Mesothelial cell of epicardium (in vitro differentiated cells): Measurements from ENCODE around the gene APLP1. TPM values are rescaled to one million over a fixed set of nuclear protein-coding genes. Genes with fewer than 3 reads are reported as not detected.

Source experiments
- DNase-seq, 2 experiments: peaks; one replicate each; pipeline ENCODE4 v3.0.0; 2021; ENCODE audit warnings: low spot score in 2 of 2; ENCODE audit not compliant: unreplicated experiment in 2 of 2
- H3K27ac Mint-ChIP-seq: 2 replicates; pipeline ENCODE4 v1.8.0; 2021; ENCODE audit warnings: mixed read lengths
- H3K27me3 Mint-ChIP-seq: 2 replicates; pipeline ENCODE4 v1.8.0; 2021; ENCODE audit warnings: low read depth, mixed read lengths
- H3K36me3 Mint-ChIP-seq: 2 replicates; pipeline ENCODE4 v1.8.0; 2021; ENCODE audit warnings: mixed read lengths
- H3K4me1 Mint-ChIP-seq: 2 replicates; pipeline ENCODE4 v1.8.0; 2021; ENCODE audit warnings: mixed read lengths
- H3K4me3 Mint-ChIP-seq: 2 replicates; pipeline ENCODE4 v1.8.0; 2021; ENCODE audit warnings: mild to moderate bottlenecking, moderate library complexity, mixed read lengths
- H3K9me3 Mint-ChIP-seq: 2 replicates; pipeline ENCODE4 v1.8.0; 2021; ENCODE audit warnings: mixed read lengths
- CTCF ChIP-seq: fragments of 200-600 bp; sonication (generic); IDR thresholded peaks from one replicate; pipeline ENCODE4 v1.5.0; 2021; ENCODE audit warnings: antibody characterized with exemption; ENCODE audit not compliant: unreplicated experiment
- total RNA-seq: library from RNA; stranded (reverse); gene quantifications from 3 replicates; pipeline ENCODE4 v1.2.1, GENCODE V29; 2021

The APLP1 gene
- total RNA-seq = 137 to 151 TPM (median 146 TPM) in 3 replicates

DNA sequence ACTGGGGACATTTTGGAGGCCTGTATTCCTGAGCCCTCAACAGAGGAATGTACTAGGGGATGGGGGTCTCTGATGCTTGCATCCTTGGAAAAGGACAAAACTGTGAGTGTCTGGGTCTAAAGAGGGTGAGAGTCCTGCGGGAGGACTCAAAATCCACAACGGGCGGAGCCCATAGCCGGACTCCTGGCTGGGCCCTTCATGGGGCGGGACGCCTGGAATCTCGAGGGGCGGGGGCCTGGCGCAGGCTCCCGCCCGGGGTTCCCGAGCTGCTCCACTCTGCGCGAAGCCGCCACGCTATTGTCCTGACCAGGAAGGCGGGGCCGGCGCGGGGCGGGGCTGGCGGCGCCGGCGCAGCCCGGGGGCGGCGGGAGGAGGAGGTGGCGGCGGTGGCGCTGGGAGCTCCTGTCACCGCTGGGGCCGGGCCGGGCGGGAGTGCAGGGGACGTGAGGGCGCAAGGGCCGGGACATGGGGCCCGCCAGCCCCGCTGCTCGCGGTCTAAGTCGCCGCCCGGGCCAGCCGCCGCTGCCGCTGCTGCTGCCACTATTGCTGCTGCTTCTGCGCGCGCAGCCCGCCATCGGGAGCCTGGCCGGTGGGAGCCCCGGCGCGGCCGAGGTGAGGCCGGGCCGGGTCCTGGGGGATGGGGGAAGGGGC lies at the start of gene APLP1:
Gene APLP1 (plus strand): TSS at position 403 of the 651 bp plus-strand sequence. CDS start 63 bp downstream, at position 466.
- H3K9me3 Mint-ChIP-seq = no peaks in the 10 kb centered on the region
- peak within 1 kb of the TSS; percentile 78 for H3K4me3 Mint-ChIP-seq
- H3K27me3 Mint-ChIP-seq = peaks cover 64% of the 10 kb centered on the region
- TF ChIP-seq CTCF = no peak
- H3K4me1 Mint-ChIP-seq = peaks cover 16% of the 10 kb centered on the region
- peak; percentile 62 to 74 for DNase-seq
- H3K27ac Mint-ChIP-seq = peak within 1 kb of the TSS; percentile 77
- no peaks in the 10 kb centered on the region for H3K36me3 Mint-ChIP-seq

GRCh38 chr19:35822579-35822978 lies 45.8 kb upstream of the APLP1 start:
- Mint-ChIP-seq H3K4me1 (no peaks in the 10 kb centered on the region), H3K4me3 (no peak overlapping the region), H3K9me3 (no peaks in the 10 kb centered on the region), H3K36me3 (no peaks in the 10 kb centered on the region), H3K27me3 (peaks cover 46% of the 10 kb centered on the region), H3K27ac (no peak overlapping the region)
- no peak for DNase-seq
- TF ChIP-seq CTCF = no peak

- no peak for TF ChIP-seq CTCF
- Mint-ChIP-seq H3K9me3 (no peaks in the 10 kb centered on the region), H3K4me1 (no peaks in the 10 kb centered on the region), H3K36me3 (no peaks in the 10 kb centered on the region), H3K27me3 (peaks cover 40% of the 10 kb centered on the region), H3K27ac (no peak overlapping the region), H3K4me3 (no peak overlapping the region)
- DNase-seq = no peak
These were observed 44.2 kb upstream of the APLP1 start for GRCh38 chr19:35824150-35824549.

DNA sequence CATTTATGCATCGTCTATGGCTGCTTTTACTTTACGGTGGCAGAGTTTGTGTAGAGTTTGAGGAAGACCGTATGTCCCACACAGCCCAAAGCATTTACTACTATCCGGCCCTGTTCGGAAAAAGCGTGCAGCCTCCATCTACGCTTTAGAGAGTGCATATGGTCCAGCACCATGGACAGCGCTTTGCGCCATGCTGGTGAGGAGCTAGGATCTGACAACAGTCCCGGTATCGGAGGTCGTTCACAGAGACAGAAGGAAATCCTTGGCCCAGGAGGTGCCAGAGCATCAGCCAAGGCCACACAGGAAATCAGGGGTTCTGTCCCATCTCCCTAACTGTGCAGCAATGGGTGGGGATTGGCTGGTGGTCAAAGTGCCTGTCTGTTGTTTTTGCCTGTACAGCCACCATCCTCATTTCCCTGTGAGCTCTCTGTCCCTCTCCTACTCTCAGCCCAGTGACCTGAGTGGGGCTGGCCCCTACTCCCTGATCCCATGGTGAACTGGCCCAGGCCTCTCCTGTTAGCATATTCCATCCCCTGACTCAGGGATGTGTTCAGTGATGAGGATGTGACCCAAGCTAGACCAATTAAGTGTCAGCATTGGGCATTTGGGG lies 39.6 kb upstream of the APLP1 start:
- Mint-ChIP-seq H3K4me3 (no peak overlapping the region), H3K36me3 (no peaks in the 10 kb centered on the region), H3K27me3 (peaks cover 52% of the 10 kb centered on the region), H3K9me3 (no peaks in the 10 kb centered on the region), H3K27ac (no peak overlapping the region), H3K4me1 (no peaks in the 10 kb centered on the region)
- no peak for TF ChIP-seq CTCF
- peak; percentile 70 to 88 for DNase-seq

DNA sequence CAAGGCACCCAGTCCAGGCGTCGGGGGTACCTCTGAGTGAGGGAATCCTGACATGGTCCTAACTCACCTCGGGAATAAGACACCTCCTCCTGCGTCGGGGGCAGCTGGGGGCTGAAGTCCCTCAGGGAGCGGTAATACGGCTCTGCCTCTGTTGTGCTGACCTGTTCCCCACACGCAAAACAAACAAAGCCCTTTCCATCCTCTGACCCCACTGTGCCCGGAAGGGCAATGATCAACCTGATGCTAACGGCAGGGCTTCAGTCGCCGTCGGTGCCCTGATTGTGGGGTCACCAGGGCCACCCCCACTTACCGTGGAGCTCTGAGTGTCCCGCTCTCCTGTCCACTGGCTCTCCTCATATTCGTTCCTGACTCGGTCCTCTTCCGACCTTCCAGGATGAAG lies 37.4 kb upstream of the APLP1 start:
- TF ChIP-seq CTCF = no peak
- DNase-seq = no peak
- no peaks in the 10 kb centered on the region for H3K4me1 Mint-ChIP-seq
- H3K27ac Mint-ChIP-seq = no peak overlapping the region
- no peaks in the 10 kb centered on the region for H3K9me3 Mint-ChIP-seq
- no peak overlapping the region for H3K4me3 Mint-ChIP-seq
- H3K36me3 Mint-ChIP-seq = no peaks in the 10 kb centered on the region
- H3K27me3 Mint-ChIP-seq = peaks cover 53% of the 10 kb centered on the region
